HG02884 (cell line): ENCODE data around the gene DCDC1.

Experiments used
- ATAC-seq: cut with Tn5 transposase; IDR thresholded peaks from one replicate; pipeline ENCODE4 v1.9.1; 2021; ENCODE audit warnings: mild to moderate bottlenecking, moderate library complexity; ENCODE audit not compliant: unreplicated experiment

Gene DCDC1

DNA sequence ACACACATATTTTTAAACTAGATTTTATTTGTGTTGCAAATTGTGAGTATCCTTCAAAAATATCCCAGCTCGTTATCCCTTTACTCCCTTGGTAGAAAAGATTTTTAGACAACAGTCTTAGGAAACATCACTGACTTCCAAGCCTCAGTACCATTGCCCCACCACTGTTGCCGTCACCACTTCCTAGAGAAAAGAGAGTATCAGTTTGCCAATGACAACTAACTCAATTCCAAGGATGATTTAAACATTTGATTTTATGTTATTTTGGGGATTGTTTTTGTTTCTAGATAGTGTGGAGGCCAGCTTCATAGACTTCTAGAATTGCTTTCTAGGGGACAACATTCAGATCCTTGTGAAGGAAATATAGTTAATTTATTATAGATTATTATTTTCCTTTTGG lies 509.4 kb downstream of the DCDC1 start:
- ATAC-seq = no peak

DNA sequence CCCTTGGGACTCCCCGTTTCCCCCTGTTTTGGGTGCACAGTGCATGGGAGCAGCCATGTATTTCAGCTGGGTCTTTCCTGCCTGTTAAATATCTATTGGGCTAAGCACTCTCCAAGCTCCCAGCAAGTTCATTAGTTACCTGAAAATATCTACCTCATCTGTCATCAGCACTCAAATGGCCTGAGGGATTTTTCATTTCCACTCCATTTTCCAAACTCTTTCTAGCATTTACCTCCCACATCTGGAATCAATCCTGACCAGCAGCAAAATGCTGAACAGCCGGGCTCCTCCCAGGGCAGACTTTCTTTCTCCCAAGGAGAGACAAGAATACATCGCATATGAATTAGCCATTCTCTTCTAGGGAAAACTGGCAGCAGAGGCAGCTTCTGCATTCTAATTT lies 509.9 kb downstream of the DCDC1 start:
- no peak for ATAC-seq

DNA sequence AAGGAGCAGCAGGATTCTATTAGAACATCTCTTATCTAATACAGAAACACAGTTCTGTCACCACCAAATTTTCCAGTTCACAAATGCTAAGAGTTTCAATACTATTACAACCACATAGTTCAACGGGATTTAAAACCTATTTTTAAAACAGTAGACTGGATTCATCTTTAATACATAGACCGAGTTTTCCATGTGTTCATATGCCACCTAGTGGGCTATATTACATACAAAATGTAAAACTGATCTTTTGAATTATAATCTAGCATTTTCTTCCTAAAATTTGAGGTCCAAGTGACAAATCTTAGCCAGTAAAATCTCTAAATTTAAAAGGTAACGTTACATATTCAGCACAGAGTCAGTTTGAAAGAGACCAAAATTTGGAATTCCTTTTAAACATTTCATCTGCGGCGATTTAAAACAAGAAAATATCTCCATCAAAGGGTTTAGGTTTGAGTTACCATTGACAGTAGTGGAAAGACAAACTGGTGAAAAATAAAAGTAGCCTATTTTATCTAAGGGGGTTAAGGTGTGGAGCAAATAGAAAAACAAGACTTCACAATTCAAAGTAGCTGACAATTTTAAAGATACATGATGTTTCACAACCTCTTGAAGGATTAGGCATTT lies 514.0 kb downstream of the DCDC1 start:
- ATAC-seq = no peak

DNA sequence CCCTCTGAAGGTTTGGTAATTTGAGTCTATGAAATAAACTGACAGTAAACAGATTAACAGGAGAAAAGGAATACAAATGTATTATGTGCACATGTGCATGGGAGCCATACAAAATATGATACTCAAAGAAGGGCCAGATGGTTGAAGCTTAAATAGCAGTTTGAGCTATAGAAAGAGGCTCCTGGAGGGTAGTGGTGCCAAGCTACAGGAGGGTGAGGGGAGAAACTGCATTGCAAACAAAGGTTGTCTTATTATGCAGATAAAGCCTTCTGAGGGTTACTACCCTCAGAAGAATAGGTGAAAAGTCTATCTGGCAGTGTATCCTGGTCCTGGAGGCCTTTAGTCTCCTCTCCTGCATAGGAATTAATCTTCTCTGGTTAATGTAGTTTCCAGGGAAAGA lies 516.1 kb downstream of the DCDC1 start:
- ATAC-seq = no peak

DNA sequence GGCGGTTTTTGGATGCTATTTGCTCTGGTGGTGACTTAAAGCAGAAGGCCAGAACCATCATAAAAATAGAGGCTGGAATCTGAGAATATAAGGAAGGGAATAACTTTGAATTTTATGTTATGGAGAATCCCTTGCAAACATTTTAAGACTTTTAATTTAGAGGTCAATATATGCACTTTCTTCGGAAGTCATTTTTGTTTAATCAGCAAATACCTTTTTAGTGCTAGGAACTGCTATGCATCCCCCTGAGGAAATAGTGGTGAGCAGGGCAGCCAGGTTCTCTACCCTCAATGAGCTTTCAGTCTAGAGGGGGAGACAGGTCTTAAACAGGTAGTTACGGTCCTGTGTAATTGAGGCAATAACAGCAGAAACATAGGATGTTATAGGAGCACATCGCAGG lies 516.9 kb downstream of the DCDC1 start:
- ATAC-seq = no peak

DNA sequence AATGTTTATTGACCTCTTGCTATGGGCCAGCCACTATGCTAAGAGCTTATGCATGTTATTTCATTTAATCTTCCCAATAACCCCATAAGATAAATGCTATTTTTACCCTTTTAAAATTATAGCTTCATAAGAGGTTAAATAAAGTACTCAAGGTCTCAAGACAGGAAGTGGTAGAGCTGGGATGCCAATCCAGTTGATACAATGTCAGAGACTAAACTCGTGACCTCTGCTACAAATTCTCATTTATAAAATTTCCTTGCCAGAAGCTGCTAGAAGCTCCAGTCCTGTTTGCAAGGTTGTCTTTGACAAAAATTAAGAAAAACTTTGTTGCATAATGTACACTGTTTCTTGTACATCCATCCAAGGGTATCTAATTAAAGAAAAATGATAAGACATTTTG lies 517.4 kb downstream of the DCDC1 start:
- ATAC-seq = no peak

DNA sequence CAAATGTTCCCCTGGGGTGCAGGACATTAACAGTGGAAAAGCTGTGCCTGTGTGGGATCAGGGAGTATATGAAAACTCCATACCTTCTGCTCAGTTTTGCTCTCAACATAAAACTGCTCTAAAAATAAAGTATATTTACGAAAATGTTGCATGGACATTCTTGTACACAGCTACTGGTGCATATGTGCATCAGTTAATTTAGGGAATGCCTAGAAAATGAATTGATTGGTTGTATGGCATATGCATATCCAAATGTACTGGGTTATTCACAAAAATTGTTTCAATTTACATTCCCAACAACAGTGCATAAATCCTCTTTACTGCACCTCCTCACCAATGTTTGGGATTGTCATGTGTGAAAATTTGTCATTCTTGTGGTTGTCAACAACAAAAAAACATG lies 532.3 kb downstream of the DCDC1 start:
- no peak for ATAC-seq

DNA sequence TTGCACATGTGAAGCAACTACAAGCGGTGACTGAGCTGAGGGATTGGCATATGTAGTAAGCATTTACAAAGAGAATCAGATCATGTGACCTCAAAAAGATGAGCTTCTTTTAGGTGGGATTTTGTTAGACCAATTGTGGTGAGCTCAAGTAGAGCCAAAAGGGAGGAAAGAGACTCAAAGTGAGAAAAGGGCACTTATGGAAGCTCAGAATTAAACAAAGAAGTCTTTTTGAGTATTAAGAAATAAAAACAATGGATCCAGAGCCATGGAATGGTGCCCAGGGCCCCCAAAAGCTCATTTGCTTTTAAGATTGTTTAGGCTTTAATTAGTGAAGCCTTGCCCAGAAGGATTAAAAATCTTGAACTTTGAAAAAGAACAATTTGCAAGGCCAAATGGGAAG lies 536.7 kb downstream of the DCDC1 start:
- no peak for ATAC-seq

DNA sequence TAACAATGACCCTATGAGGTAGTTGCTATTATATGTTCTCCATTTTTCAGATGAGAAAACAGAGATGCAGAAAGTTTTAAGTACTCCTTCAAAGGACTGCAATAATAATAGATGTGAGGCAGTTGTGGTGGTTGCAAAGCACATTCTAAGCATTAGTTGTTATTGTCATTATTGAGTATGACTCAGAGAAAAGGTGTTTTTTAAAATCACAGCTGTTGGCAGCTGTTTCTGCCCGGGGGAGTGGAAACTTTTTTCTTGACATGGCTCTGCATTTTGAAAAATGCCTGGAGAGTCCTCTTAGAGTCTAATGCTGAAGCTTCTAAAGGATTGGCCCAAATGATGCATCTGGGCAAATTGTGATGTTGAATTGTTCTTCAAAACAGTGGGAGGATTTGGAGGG lies 538.9 kb downstream of the DCDC1 start:
- no peak for ATAC-seq

DNA sequence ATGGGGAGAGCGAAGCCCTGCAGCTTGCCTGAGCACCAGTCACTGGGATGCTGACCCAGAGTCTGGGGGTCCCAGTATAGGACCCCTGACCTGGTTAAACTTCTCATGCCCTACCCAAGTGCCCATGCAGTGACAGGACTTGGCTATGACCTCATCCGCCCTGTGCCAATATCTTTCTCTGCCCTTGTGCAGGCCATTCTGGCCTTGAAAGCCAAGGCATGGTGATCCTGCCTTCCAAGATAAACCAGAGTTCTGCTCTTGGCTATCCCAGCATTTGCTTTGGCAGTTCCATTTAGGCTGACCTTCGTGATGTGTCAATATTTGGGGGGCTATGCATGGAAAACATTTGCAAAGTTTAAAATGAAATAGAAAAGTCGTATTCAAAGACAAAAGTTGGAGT lies 542.6 kb downstream of the DCDC1 start:
- no peak for ATAC-seq

DNA sequence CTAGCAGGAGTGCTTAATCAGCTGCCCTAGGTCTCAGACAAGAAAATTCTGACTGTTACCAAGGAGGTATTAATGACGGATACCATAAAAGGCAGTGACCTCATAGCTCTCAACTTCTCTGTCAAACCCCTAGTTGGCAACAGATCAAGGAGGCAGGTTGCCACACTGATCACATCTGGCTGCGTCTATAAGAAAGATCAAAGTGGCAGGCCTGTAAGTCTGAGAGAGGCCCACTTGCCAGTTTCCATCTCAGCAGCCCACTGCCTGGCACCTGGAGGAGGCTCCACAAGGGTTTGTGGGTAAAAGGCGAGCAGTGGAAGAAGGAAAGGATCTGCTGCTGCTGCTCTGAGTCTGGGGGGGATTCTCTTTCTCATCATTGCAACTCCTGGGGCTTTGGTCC lies 543.8 kb downstream of the DCDC1 start:
- no peak for ATAC-seq

DNA sequence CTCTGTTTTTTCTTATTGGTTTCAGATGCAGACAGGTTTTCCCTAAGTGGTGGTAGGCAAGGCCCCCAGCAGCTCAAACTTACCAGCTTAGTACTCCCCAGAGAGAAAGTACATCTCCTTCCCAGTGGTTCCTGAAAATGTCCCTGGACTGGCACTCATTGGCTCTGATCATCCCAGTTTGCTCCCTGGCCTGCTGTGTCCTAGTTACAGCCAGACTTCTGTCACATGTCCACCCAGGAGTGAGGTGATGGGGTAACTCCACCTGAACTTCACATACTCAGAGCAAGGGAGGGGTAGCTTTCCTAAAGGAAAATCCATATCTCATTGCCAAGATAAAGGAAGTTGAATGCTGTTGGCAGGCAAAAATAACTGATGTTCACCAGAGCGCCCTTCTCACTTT lies 546.4 kb downstream of the DCDC1 start:
- no peak for ATAC-seq

DNA sequence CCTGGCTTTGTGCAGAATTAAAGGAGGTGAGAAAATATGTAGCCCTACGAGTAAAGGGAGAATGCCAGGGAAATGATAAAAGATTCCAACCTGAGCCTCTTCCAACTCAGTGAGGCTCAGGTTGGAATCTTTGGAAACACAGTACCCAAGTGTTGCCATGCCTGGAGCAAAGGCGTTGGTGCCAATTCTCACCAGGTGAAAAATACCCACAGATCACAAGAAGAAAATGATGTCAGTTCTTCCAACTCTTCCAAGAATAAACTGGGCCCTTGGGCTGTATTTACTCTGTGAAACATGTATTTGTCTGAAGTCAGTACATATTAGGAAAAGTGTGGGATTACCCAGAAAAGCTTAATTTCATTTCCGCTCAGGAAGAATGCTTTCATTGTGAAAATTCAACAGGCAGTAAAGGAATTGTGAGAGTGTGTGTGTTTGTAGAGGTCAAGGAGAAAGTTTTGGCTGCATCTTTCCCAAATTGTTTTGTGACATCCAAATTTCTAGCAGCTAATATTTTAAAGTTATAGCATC lies 548.0 kb downstream of the DCDC1 start:
- no peak for ATAC-seq

DNA sequence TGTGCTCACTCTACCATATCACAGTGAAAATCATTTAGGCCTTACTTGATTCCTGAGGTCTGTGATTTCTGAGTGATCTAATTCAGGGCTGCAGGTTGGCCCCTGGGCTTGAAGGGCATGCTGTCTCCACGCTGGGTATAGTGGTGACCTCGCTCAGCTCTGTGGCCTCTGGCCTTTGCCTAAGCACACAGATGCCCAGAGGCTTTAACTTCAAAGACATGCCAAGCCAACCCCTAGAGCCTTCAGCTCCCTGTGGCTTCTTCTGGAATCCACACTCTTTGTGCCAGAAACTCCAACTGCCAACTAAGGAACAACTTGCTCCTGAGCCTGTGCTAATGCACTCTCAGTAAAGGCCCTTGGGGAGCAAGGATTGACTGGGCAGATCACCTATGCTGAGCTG lies 550.8 kb downstream of the DCDC1 start:
- no peak for ATAC-seq

DNA sequence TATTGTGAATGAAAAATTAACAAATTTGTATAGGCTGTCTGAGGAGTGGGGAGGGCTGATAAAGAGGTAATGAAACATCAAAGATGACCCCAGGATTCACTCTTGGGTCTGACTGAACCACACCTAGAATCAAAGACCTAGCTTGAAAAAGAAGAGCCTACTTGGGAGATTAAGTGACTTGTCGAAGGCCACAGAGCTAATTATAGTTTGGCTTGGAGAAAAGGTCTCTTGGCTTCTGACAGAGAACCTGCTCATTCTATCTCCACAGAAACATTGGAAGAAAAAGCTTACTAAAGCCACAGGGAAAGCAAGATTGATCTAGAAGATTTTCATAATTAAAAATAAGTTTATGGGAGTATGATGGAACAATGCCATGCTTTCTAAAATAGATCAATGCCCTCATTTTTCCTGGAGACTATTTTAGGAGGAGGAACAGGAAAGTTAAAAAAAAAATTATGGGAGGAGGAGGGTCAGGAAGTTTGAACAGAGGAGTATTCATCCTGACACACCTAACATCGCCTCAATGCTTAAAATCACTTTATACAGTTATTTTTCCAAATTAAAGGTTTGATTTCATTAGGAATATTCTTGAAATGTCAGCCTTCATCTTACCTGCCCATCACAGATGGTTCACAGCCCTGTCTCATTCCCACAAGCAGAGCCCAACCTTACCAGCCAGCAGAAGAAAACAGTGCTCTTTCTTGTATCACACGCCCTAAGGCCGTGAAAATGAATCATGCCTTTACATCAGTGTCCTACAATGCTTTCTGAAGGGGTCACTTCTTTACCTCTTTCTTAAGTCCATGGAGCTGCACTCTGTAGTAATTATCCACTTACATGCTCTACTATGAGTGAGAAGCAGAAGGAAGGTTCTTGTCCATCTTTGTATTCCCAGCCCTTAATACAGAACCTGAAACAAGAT lies 552.3 kb downstream of the DCDC1 start:
- ATAC-seq = no peak

DNA sequence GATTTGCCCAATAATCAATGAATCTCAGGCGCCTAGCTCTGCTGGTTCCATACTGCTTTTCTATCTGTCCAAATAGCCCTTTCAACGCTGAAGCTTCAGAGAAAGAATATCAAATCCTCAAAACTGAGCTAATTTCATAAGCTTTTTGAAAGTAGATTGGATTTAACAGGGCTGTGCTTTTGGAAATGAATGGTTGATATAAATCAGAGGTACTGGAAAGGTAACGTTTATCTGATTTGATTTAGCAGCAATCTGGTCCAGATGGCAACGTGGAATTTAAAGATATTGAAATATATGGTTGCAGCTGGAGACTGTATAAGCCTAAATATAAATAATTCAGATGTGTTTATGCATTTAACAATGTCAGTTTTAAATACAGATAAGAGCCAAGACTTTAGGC lies 553.9 kb downstream of the DCDC1 start:
- no peak for ATAC-seq

DNA sequence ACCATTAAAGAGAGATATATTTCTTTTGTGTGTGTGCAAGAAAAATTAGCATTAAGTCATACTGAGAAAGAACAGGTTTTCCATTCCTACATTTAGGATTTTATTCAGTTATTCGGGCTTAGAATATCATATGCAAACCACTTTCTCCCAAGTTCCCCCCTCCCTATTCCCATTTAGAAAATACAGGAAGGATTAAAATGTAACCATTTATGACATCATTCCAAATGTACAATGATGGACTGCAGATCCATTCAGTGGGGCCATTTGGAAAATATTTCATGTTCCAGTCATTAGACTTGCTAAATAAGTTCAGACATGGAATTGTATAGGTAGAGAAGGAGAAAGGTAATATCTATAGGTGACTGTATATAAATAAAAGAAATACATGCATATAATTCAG lies 554.8 kb downstream of the DCDC1 start:
- no peak for ATAC-seq
